GM18507 (cell line): ENCODE measurements around the gene DTX4.

ENCODE experiments used
- DNase-seq: peaks from one replicate; pipeline ENCODE4 v3.0.0; 2011; ENCODE audit warnings: low read depth; ENCODE audit not compliant: insufficient read length; ENCODE audit errors: extremely low spot score
- FAIRE-seq: peaks from 2 replicates; lab custom pipeline; 2011; peaks lifted over from hg19 to GRCh38; lab: Jason Lieb, UNC

Gene DTX4

DNA sequence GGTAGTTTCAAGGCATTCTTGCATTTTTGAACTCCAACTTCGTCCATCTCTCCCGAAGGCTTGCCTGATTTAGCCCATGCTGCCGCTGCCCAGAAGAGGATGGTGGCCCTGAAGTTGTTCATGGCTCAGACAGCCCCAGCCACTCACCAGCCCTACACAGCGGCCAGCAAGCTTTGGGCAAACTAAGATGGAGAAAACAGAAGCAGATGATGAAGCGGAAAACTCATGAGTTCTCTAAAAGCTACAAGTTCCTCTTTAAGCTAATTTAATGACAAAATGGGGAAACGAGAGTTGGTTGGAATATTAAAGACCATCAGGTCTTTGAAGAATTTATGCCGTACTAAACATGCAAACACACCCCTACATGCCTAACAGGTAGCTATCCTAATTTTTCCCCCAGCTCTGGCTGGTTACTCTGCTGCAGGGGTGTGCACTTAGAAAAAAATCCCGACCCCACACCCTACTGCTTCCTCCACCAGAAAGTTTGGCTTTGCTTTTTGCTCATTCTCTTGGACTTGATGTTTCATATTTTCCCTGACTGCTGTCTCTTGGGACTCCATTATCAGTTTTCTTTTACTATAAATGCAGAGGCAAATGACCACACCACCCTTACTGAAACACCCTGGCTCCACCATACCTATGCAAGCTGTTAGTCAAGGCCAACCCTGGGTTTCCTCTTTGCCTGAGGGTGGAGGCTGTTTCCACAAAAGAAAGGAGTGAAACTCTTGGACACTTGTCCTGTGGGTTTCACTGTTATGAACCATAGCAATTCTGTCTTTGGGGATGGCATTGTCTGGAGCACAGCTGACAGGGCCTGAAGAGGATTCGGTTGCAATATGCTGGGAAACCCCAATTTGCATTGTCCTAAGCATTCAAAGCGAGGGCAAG is 41.1 kb downstream of the DTX4 start, which contains the start of gene MPEG1:
Gene MPEG1, minus strand, starts transcription at position 184 of the 888 bp plus-strand sequence. Its CDS starts 62 bp downstream, at position 122.
- DNase-seq (no peak), FAIRE-seq (peak; percentile 72)

DNA sequence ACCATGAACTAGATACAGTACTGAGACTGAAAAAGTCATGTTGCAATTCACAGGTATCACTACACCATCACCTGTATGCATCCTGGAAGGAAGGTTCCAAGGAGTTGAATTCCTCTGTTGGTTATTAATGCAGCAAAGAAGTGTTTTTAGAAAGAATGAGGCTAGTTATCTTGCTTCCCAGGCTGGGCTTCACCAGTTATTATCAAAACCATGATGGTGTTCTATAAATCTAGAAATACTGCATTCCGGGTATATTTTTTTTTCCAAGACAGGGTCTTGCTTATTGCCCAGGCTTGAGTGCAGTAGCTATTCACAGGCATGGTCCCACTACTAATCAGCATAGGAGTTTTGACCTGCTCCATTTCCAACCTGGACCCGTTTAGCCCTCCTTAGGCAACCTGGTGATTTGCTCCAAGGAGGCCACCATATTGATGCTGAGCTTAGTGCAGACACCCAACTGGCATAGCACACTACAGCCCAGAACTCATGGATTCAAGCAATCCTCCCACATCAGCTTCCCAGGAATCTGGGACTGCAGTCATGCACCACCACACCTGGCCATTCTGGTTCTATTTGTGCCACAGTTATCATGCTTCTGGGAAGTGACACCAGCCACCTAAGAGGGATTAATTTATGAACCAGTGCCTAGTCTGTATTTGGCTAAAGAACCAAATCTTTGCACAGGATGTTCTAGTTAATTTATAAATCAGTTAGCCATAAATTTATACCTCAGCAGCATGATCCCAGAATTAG is 42.4 kb downstream of the DTX4 start:
- FAIRE-seq: no peak
- no peak for DNase-seq

DNA sequence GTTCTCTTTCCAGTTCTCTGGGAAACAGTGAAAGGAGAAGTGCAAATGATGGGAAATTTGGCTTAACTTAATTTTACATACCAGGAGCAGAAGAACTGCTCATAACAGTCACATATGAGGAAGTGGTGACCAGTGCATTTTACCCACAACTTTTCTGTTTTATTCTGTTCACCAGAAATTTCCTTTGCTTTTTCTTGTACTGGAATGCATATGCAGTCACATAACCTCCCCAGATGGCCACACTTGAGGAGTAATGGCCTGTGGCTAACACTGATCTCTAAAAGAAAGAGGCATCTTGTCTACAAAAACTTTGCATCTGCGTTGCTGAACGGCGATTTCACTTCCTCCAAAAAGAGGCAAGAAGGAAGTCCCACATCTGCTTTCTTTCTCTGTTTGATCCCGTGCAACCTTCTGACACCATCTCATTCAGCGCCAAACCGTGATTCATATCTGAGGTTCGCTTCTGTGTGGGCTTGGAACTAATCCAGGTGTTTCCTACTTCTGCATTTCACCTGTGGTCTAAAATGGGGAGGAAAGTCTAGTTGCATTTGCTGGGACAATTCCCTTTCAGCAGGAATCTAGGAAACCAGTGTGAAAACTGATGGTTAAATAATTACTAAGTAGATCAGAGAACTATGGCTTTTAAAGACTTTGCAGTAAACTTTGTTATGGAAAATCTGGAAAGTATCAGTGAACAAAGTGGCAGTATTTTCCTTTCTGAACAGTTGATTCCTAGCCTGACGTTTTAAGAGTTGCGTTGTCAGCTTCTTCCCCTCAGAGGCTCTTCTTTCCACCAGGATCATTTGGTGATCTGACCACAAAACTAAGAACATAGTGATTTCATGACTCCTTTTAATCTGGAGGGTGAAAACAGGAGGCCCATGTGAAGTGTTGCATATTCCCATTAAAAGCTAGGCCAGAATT is 45.0 kb downstream of the DTX4 start:
- peak; percentile 100 for FAIRE-seq
- DNase-seq: peak; percentile 52

DNA sequence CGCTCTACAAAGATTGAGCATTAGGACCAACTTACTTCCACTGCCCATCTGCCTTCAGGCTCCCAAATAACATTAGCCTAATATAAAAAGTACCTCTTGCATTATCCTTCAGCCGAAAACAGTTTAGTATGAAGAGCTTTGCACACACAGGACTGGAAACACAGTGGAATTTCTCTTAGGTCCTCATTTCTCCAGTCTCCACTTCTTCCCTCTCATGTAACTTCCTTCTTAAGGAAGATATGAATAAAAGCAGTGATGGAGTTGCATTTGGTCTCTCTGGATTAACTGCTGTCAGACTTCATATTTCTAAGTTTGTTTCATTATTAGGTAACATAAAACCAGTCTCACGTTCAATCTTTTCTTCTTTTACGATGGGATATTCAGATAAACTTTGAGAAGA is 46.4 kb downstream of the DTX4 start:
- no peak for FAIRE-seq

DNA sequence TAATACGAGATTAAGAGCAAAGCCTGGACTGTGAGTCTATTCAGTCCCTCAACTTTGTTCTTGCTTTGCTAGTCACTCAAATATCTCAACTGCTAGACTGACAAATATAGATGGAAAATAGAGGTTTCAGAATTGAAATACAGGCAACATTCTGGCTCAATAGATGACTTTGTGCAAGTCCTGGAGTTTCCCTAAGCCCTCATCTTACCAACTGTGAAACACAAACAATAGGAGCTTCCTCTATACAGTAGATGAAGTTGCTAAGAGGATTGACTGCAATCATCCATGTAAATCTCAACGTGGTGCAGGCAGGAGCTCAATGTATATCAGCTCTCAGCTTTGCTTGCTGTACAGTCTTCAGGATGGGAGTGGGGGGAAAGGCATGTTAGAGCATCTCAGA is 47.0 kb downstream of the DTX4 start:
- FAIRE-seq: no peak

More for the DNA sequence above, 46.4 kb downstream of the DTX4 start:
- no peak for DNase-seq

DNA sequence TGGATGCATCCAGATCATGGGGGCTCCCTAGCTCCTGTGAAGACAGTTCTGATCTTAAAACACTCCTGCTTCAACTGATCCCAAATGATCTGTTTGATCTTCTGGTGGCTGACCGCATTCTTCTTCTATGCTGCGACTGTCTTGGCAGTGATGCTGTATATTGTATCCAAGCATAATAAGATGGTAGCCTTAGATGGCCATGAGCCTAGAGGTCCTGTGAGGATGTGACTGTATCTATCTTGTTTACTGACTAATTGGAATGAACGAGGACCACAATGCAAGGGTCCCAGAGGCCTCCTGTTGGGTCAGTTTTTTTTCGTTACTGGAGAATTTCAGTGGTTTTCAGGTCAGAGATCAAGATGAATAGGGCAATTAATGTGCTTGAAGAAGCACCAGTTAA is 47.9 kb downstream of the DTX4 start:
- DNase-seq (no peak), FAIRE-seq (no peak)

More for the DNA sequence above, 47.0 kb downstream of the DTX4 start:
- no peak for DNase-seq

DNA sequence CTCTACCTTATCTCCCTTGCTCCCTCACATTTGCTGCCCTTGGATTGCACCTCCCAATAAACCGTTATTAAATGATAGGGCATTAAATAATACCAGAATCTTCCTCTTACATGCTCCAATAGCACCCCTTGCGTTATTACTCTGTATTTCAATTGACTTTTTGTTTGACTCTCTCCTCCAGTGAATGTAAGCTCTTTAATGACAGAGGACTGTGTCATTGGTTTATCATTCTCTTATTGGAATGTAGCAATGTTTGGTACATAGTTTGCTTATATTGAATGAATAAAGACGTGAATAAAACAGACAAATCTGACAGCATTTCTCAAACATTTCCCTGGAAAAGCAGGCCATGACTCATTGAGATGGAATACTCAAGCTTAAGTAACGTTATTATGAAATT is 49.5 kb downstream of the DTX4 start:
- no peak for FAIRE-seq

DNA sequence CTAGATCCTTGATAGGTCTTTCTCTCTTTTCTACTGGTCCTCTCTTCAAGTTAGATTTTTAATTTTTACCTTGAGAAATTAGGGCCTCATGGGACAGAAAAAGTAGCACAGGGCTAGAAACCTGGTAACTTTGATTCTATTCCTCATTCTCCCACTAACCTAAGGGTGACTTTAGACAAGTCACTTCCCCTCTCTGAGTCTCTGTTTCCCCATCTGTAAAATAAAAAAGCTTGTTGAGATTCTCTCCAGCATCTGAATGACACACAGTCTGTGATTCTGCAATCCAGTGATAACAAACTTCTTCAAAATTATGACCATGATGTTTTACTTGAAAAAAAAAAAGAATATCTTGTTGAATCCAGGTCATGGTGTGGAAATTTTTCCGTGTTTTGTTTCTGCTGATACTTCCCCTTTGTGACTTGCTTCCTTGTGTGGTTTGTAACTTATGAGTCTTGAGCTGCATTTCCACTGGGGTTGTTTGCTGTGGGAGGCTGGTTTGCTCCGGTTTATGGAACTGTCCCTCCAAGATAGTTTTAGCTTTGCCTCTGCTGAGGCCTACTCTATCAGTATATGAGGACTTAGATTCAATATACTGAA is 50.6 kb downstream of the DTX4 start:
- DNase-seq (no peak), FAIRE-seq (peak; percentile 31)

More for the DNA sequence above, 49.5 kb downstream of the DTX4 start:
- DNase-seq: no peak

DNA sequence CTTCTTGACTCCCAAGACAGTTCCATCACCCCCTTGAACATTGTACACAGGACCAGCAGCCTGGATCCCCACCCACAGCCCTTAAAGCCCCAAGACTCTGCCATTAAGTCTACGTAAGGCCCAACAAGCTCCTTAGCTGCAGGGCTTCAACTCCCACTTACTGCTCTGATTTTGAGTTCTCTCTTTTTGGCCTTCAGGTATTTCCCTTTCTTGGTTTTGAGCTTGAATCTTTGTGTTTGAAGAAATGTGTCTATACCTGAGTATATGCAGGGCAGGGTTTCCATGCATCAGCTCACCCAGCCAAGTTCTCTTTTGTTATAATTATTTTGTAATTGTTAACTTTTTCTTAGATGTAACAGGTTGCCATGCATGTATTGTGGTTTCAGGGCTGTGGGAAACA is 51.2 kb downstream of the DTX4 start:
- no peak for FAIRE-seq
- DNase-seq: no peak

DNA sequence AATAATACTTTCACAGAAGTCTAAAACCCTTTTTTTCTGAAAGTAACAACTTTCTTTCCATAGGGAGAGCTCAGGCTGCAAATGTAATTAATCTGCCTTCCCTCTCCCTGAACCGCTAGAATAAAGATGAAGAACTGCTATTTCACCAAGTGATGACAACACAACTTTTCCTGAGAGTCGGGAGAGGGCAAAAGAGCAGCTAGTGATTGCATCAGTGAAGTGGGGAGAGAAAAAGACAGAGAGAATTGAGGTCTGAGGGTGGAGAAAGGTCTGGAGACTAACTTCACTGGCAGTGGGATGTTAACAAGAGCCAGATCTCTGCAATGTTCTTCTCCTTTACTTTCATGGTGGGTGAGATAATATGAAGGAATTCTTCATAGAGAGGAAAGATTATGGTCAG is 51.7 kb downstream of the DTX4 start:
- FAIRE-seq: no peak
- no peak for DNase-seq

DNA sequence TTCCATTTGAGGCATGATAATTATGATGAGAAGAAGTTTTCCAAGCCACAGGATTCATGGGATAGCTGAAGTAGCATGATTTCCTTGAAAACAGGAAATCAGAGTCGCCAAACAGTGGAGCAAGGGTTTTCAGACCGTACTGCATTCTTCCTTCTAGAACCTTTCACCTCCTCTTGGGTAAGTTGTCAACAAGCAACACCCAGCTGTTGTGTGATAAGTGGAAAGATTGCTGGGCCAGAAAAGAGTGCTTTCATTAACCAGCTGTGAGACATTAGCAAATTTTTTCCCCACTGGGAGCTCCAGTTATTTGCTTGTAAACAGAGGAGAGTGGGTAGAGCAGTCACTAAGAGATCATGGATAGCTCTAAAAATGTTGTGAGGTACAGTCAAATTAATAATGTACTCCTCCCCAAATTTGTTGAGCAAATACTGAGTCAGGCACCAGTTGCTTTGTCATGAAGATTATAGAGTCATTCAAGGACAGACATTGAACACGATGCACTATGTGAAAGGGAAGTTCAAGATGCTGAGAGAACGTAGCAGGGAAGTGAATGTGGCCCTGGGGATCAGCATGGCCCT is 52.5 kb downstream of the DTX4 start:
- FAIRE-seq (peak; percentile 38), DNase-seq (no peak)

DNA sequence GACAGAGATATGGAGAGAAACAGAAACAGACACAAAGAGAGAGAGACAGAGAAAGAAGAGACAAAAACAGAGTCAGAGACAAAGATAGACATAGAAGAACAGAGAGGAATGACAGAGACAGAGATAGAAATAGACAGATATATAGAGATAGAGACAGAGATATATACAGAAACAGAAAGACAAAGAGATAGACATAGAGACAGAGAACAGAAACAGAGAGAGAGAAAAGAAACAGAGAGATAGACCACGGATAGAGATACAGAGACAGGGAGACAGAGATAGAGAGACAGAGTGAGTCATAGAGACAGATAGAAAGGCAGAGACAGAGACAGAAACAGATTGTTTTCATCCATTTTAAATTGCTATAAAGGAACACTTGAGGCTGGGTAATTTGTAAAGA is 53.1 kb downstream of the DTX4 start:
- no peak for FAIRE-seq
- no peak for DNase-seq

DNA sequence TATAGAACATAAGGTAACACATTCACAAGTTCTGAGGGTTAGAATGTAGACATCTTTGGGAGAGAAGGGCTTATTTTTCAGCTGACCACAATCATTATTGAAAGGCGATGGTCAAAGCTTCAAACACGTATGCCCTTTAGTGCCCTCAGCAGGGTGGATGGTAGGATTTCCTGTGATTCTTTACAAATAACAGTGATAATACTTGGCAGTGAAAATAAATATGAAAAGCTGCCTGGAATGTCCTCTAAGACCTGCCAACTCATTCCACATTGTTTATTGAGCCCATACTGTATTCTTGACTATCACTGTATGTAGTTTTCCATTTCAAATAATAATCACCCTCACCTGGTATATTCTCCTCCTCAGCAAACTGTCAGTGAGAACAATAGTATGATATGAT is 54.5 kb downstream of the DTX4 start:
- DNase-seq: no peak
- no peak for FAIRE-seq

DNA sequence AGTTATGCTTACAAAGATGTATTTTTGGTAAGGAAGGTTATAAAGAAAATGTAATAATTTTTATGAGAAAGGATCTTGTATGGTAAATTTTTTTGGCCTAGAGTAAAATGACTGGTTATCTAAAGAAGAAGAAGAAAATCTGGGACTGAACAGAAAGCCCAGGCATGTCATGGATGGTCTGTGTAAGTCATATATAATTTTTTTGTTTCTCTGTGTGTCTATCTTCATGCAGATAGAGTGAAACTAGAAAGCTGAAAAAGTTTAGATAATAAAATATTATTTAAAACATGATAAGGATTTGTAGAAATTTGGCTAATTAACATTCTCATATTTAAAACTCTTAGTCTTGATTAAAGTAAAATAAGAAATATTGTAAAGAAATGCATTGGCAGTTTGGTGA is 68.4 kb downstream of the DTX4 start:
- no peak for FAIRE-seq
- DNase-seq: no peak

DNA sequence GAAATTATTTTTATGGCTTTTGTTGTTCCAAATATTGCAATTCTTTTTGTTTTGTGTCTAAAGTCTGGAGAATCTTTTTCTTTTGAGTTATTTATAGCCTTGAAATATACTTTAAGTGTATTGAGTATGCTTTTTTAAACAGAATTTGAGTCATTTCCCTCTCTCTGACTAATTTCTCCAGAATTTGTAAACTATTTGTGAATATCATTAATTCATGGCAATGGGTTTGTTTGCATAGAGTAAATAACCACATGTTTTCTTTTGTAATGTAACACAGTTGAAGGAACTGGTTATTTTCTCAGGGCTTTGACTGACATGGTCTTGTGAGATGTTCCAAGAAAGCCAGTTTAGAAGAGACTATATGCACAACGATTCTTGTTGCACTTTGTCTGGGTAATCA is 71.7 kb downstream of the DTX4 start:
- no peak for DNase-seq
- FAIRE-seq: no peak

DNA sequence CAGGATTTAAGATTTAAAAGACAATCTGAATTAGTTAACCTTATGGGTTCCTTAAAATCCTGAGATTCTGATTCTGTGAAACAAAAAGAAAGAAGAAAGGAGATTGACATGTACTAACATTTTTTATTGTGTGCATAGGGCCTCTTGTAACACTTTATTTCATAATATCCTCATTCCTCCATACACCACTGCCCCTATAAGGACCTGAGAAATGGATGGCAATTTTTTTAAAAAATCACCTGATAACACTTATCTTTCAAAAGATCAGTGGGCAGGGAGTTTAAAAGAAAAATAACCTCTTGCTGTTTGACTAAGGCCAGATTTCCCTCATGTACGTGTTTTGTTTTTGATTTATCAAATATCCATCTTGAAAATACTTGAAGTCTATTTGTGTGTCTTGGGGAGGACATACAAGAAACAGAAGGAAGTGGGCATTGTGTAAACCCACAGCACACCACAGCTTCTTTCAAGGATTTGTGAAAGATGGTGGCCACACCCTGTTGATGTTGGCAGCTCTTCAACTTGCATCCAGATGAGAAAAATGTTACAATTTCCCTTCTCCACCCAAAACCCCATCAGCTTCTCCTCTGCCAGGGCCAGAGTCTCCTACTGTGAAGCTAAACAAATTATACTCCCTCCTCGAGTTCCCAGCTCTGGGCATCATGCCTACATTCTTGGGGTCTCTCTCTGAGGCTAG is 75.7 kb downstream of the DTX4 start:
- no peak for FAIRE-seq
- DNase-seq: no peak

DNA sequence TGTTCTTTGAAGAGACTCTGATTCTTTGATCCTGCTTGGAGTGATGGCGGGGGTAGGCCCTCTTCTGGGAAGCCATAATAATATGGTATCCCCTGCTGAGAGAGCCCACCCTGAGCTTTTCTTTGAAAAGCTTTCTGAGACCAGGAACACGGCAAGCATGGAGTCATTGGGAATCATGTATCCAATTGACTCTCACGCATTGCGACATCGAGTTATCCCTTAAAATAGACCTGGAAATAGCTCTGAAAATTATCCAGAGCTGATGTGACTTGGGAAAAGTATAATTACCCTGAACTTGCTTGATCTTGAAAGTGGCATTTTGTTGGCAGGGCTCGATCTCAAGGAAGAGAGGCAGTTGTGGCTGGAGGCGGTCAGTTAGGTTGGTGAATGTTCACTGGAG is 77.6 kb downstream of the DTX4 start:
- no peak for FAIRE-seq
- DNase-seq: no peak

DNA sequence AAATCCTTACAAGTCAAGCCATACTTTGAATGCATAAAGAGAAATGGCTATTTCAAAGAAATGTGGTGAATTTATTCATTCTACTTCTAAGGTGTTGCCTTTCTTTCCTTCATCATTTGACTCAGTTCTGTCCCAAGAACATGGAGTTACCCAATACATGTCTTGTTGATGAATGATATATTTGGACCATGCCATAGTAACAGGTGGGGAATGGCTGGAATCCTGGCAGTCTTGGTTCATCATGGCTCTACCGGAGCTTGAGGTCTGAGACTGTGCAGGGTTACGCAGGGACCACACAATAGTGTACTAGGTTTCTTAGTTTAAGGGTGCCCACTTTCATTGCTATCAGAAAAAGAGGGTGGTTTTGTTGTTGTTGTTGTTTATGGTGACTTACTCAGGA is 81.1 kb downstream of the DTX4 start:
- DNase-seq (no peak), FAIRE-seq (no peak)
